HEK293T (cell line): ENCODE measurements around the gene THOP1.
A peak's percentile ranks its signal among the peaks of the same experiment; 100 is the strongest.

Experiments used
- CTCF ChIA-PET: fragments of 350-600 bp; formaldehyde crosslinking; extraction: SDS; loops from one replicate; lab custom pipeline; 2021; ENCODE audit warnings: antibody characterized with exemption, inconsistent platforms; lab: Yijun Ruan, JAX
- POLR2A ChIA-PET: fragments of 350-600 bp; formaldehyde crosslinking; extraction: SDS; loops from one replicate; lab custom pipeline; 2020; ENCODE audit warnings: antibody characterized with exemption, inconsistent platforms; lab: Yijun Ruan, JAX
- DNase-seq: peaks from one replicate; pipeline ENCODE4 v3.0.0; 2012; ENCODE audit warnings: mixed read lengths; ENCODE audit errors: extremely low spot score
- ARNT ChIP-seq: fragments of 450-650 bp; IDR thresholded peaks from 2 replicates; pipeline ENCODE4 v1.6.1; 2017; ENCODE audit warnings: mild to moderate bottlenecking
- BHLHE40 ChIP-seq: fragments of 450-650 bp; IDR thresholded peaks from 2 replicates; pipeline ENCODE4 v1.6.1; 2016; ENCODE audit warnings: mild to moderate bottlenecking, moderate library complexity, borderline replicate concordance
- CTBP1 ChIP-seq: fragments of 450-650 bp; IDR thresholded peaks from 2 replicates; pipeline ENCODE4 v1.6.1; 2016; ENCODE audit warnings: borderline replicate concordance
- ELF4 ChIP-seq: fragments of 450-650 bp; IDR thresholded peaks from 2 replicates; pipeline ENCODE4 v1.6.1; 2017; ENCODE audit warnings: antibody characterized with exemption
- FOXA1 ChIP-seq: fragments of 450-650 bp; IDR thresholded peaks from 2 replicates; pipeline ENCODE4 v1.6.1; 2016; ENCODE audit warnings: mild to moderate bottlenecking
- FOXK2 ChIP-seq: fragments of 450-650 bp; IDR thresholded peaks from 2 replicates; pipeline ENCODE4 v1.6.1; 2016; ENCODE audit warnings: mild to moderate bottlenecking
- FOXM1 ChIP-seq: fragments of 450-650 bp; IDR thresholded peaks from 2 replicates; pipeline ENCODE4 v1.6.1; 2017; ENCODE audit warnings: mild to moderate bottlenecking, borderline replicate concordance
- HDGF ChIP-seq: fragments of 450-650 bp; IDR thresholded peaks from 2 replicates; pipeline ENCODE4 v1.6.1; 2017; ENCODE audit warnings: antibody characterized with exemption, borderline replicate concordance
- L3MBTL2 ChIP-seq: fragments of 450-650 bp; conservative IDR thresholded peaks from 2 replicates; pipeline ENCODE4 v1.6.1; 2016; ENCODE audit warnings: mild to moderate bottlenecking
- LEF1 ChIP-seq: fragments of 450-650 bp; IDR thresholded peaks from 2 replicates; pipeline ENCODE4 v1.6.1; 2017; ENCODE audit warnings: mild to moderate bottlenecking, borderline replicate concordance
- NFRKB ChIP-seq: fragments of 450-650 bp; IDR thresholded peaks from 2 replicates; pipeline ENCODE4 v1.6.1; 2016; ENCODE audit warnings: mild to moderate bottlenecking, moderate library complexity
- SP1 ChIP-seq: fragments of 450-650 bp; IDR thresholded peaks from 2 replicates; pipeline ENCODE4 v1.6.1; 2017
- SUZ12 ChIP-seq: fragments of 450-650 bp; IDR thresholded peaks from 2 replicates; pipeline ENCODE4 v1.6.1; 2016; ENCODE audit warnings: mild to moderate bottlenecking
- TARDBP ChIP-seq: fragments of 450-650 bp; IDR thresholded peaks from 2 replicates; pipeline ENCODE4 v1.6.1; 2016
- ZNF384 ChIP-seq: fragments of 450-650 bp; IDR thresholded peaks from 2 replicates; pipeline ENCODE4 v1.6.1; 2016
- TF ChIP-seq, protein P1 (sequence below): fragments of 450-650 bp; IDR thresholded peaks from 2 replicates; pipeline ENCODE4 v1.6.1; 2016

Gene THOP1

DNA sequence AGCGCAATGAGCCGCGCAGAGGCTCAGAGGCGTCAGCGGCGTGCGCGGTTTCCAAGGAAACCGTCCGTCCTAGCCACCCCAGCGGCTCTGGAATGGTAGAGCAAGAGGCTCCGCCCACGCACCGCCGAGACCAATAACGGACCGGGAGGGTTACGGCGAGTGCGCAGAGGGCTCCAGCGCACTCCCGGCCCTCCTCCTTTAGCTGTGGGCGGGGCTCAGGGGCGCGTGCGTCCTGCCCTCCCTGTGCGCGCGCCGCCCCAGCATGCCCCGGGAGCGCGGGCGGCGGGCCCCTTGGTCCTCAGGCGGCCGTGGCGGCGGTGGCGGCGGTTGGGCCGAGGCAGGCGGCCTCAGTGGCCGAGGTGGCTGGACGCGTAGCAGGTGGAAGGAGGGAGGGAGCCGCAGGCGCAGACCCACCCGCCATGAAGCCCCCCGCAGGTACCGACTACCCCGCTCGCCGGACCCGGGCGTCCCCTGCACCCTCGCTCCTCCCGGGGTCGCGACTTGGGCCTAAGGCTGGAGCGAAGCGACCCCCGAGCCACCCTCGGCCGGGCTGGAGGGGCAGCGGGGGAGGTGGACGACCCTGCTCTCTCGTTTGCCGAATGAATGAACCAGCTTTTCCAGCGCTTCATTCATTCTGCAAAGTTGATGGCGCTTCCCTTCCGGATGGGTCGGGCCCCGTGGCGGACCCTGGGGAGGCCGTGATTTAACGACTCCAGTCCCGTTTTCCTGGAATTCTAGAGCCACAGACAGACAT is at the start of gene THOP1:
THOP1 (plus strand) TSS at position 260 of the 754 bp plus-strand sequence; CDS start at position 420, 160 bp downstream.
- TF ChIP-seq, protein P1, sequence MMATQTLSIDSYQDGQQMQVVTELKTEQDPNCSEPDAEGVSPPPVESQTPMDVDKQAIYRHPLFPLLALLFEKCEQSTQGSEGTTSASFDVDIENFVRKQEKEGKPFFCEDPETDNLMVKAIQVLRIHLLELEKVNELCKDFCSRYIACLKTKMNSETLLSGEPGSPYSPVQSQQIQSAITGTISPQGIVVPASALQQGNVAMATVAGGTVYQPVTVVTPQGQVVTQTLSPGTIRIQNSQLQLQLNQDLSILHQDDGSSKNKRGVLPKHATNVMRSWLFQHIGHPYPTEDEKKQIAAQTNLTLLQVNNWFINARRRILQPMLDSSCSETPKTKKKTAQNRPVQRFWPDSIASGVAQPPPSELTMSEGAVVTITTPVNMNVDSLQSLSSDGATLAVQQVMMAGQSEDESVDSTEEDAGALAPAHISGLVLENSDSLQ, result peak; percentile 38; the same call in 1 of the 2 replicates
- TF ChIP-seq BHLHE40 (no peak), LEF1 (0 out of 2 replicates have a peak, but pooled peaks have one; percentile 33)
- POLR2A ChIA-PET, result interaction anchor here (0.7 to 1.3 kb wide), 10 partner anchors 9 to 310 kb away, joined by 3 to 5 read pairs (median 4); partner anchors contain the start of genes GADD45B, ZNF554 and ZNF555
- CTCF ChIA-PET, result interaction anchor here (0.7 kb wide), 1 partner anchor 107 kb away, joined by 3 read pairs; no protein-coding TSS in a partner anchor
- DNase-seq, result peak; percentile 93

- DNase-seq, result no peak
- TF ChIP-seq SP1 (no peak), L3MBTL2 (no peak), CTBP1 (no peak), ARNT (no peak), FOXM1 (no peak), TARDBP (no peak), HDGF (no peak), SUZ12 (no peak), BHLHE40 (no peak), ELF4 (no peak), LEF1 (no peak), FOXA1 (no peak), NFRKB (no peak), ZNF384 (no peak), FOXK2 (no peak)
- TF ChIP-seq, protein P1, result no peak
- CTCF ChIA-PET, result no interaction called here
- POLR2A ChIA-PET, result no interaction called here
Measured at GRCh38 chr19:2736550-2737190, 48.6 kb upstream of the THOP1 start.

DNA sequence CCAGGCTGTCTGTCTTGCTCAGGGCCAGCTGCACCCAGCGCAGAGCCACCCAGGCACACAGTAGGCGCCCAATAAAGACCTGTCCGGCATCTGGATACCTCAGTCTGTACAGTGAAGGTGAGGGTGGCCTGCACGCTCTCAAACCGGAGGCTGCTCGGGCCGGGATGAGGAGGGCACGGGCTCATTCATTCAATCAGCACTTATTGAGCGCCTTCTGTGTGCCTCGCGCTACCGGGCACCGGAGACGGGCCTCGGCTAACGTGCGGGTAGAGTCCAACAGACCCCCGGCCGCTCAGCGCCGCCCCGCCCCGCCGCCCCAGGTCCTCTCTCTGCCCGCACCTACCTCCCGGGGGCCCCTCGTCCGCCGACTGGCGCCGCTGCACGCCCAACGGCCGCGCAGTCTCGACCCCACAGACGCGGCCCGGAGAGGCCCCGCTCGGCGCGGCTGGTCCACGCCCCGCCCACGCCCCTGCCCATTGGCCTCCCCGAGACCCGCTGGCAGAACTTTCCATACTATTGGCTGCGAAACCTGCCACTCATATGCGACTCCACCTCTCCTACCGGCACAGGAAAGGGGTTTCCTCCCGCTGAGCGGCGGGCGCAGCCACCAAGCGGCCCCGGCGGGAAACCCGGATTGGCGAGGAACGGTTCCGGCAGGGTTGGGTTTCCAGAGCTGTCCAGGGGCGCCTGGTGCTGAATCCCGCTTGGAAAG is 45.5 kb upstream of the THOP1 start, which contains the start of gene SLC39A3:
SLC39A3 (minus strand) TSS at position 416 of the 712 bp plus-strand sequence. CDS start 2,760 bp downstream, outside the sequence.
- POLR2A ChIA-PET, result interaction anchor here (1.0 to 1.6 kb wide), 3 partner anchors 10 to 44 kb away, joined by 3 to 5 read pairs (median 3); partner anchors contain the start of gene SGTA
- no peak for TF ChIP-seq SP1
- peak; percentile 77; the same call in 1 of the 2 replicates for TF ChIP-seq FOXM1
- TF ChIP-seq, protein P1, result peak; percentile 99
- no peak for TF ChIP-seq BHLHE40
- peak; percentile 91 for TF ChIP-seq CTBP1
- peak; percentile 53; the same call in 1 of the 2 replicates for TF ChIP-seq TARDBP
- peak; percentile 69 for TF ChIP-seq ARNT
- peak; percentile 99 for DNase-seq
- CTCF ChIA-PET, result interaction anchor here (1.2 kb wide), 1 partner anchor 10 kb away, joined by 5 read pairs; no protein-coding TSS in a partner anchor

DNA sequence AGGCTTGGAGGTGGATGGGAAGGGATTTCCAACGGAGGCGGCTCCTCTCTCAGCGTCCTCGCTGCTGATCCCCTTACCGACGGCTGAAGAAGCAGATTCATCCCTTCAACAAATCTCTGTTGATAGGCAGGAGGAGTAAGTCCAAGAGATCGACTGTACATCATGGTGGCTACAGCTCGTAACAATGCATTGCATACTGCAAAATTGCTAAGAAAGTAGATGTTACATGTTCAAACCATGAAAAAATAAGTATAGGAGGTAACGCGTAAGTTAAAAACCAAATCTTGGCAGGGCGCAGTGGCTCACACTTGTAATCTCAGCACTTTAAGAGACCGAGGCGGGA is 45.0 kb upstream of the THOP1 start:
- no peak for DNase-seq
- no peak for TF ChIP-seq TARDBP
- CTCF ChIA-PET, result no interaction called here
- POLR2A ChIA-PET, result interaction anchor here (1.1 to 1.6 kb wide), 2 partner anchors 10 to 43 kb away, joined by 3 to 5 read pairs; partner anchors contain the start of gene SGTA

- no peak for TF ChIP-seq SUZ12
- no peak for TF ChIP-seq BHLHE40
- TF ChIP-seq SP1, result no peak
- no peak for TF ChIP-seq ELF4
- TF ChIP-seq NFRKB, result no peak
- no peak for TF ChIP-seq HDGF
- TF ChIP-seq FOXK2, result no peak
- no peak for TF ChIP-seq ARNT
- no peak for TF ChIP-seq FOXA1
- no peak for TF ChIP-seq LEF1
- TF ChIP-seq CTBP1, result no peak
- TF ChIP-seq ZNF384, result no peak
- TF ChIP-seq L3MBTL2, result no peak
- TF ChIP-seq FOXM1, result no peak
- CTCF ChIA-PET, result no interaction called here
- POLR2A ChIA-PET, result no interaction called here
- no peak for DNase-seq
Measured at GRCh38 chr19:2743099-2743498, 42.2 kb upstream of the THOP1 start.
